GM12878 (cell line): Measurements from ENCODE around the gene ACACB. TPM values are rescaled to one million over a fixed set of nuclear protein-coding genes. Genes with fewer than 3 reads are reported as not detected.

Experiments
- ATAC-seq: fragments of 200-7000 bp; cut with Tn5 transposase; 3 replicates; pipeline ENCODE4 v1.9.1; 2020; ENCODE audit warnings: mild to moderate bottlenecking, moderate library complexity
- BruUV-seq: library from RNA; stranded (reverse); fragments of 400-500 nt; replicated peaks from 2 replicates; lab custom pipeline; 2021; lab: Mats Ljungman, UMichigan
- CTCF ChIA-PET: fragments of 300-600 bp; sonication (Branson Sonifier 250); formaldehyde crosslinking; extraction: SDS; loops from one replicate; lab custom pipeline; 2021; ENCODE audit warnings: inconsistent platforms; lab: Yijun Ruan, JAX
- POLR2A ChIA-PET: fragments of 350-600 bp; formaldehyde crosslinking; extraction: SDS; loops from one replicate; lab custom pipeline; 2021; ENCODE audit warnings: inconsistent platforms; lab: Charles Lee
- RAD21 ChIA-PET: fragments of 300-600 bp; sonication (Branson Sonifier 250); formaldehyde crosslinking; loops from one replicate; lab custom pipeline; 2023; ENCODE audit warnings: antibody characterized with exemption; ENCODE audit not compliant: unreplicated experiment; lab: Charles Lee
- SMC1A ChIA-PET: fragments of 300-600 bp; sonication (Branson Sonifier 250); formaldehyde crosslinking; loops from one replicate; lab custom pipeline; 2023; ENCODE audit not compliant: unreplicated experiment, uncharacterized antibody; lab: Charles Lee
- DNase-seq: peaks from one replicate; pipeline ENCODE4 v3.0.0-alpha.2; 2011; ENCODE audit warnings: low read depth, low spot score
- FAIRE-seq: peaks from 3 replicates; lab custom pipeline; 2011; peaks lifted over from hg19 to GRCh38; lab: Jason Lieb, UNC
- H2AFZ ChIP-seq: 2 replicates; pipeline ENCODE4 v1.6.0; 2011; ENCODE audit warnings: low read depth, low read length, control low read depth; ENCODE audit not compliant: control insufficient read depth
- H3K27ac ChIP-seq: 2 replicates; pipeline ENCODE4 v1.5.1; 2011; ENCODE audit warnings: control low read depth; ENCODE audit not compliant: control insufficient read depth, insufficient read depth
- H3K27me3 ChIP-seq, 2 experiments: replicated peaks in 1 of 2; 2 replicates each; pipeline versions ENCODE4 v1.6.0 to v1.6.1; 2011; ENCODE audit warnings: low read length in 1 of 2; ENCODE audit not compliant: control insufficient read depth in 2 of 2, insufficient read depth in 2 of 2
- H3K36me3 ChIP-seq, 2 experiments: 2 replicates each; pipeline ENCODE4 v1.5.1; 2011; ENCODE audit warnings: low read length in 1 of 2; ENCODE audit not compliant: control insufficient read depth in 2 of 2, insufficient read depth in 2 of 2
- H3K4me1 ChIP-seq: 2 replicates; pipeline ENCODE4 v1.6.1; 2011; ENCODE audit warnings: mild to moderate bottlenecking, low read length, moderate library complexity, mixed read lengths; ENCODE audit not compliant: control insufficient read depth, insufficient read depth
- H3K4me2 ChIP-seq: 2 replicates; pipeline ENCODE4 v1.6.0; 2011; ENCODE audit warnings: control low read depth; ENCODE audit not compliant: control insufficient read depth, insufficient read depth
- H3K4me3 ChIP-seq: fragments of 200-600 bp; sonication (generic); 2 replicates; pipeline ENCODE4 v1.5.1; 2016
- H3K79me2 ChIP-seq: 2 replicates; pipeline ENCODE4 v1.6.0; 2011; ENCODE audit warnings: low read length; ENCODE audit not compliant: control insufficient read depth, insufficient read depth
- H3K9ac ChIP-seq: 2 replicates; pipeline ENCODE4 v1.8.0; 2011; ENCODE audit warnings: low read length, control low read depth, mixed read lengths; ENCODE audit not compliant: control insufficient read depth, insufficient read depth
- H3K9me3 ChIP-seq: replicated peaks from 3 replicates; pipeline ENCODE4 v1.5.1; 2011; ENCODE audit warnings: mild to moderate bottlenecking, low read length; ENCODE audit not compliant: control insufficient read depth, insufficient read depth
- H4K20me1 ChIP-seq: 2 replicates; pipeline ENCODE4 v1.6.0; 2011; ENCODE audit not compliant: control insufficient read depth, insufficient read depth
- KAT2A ChIP-seq: conservative IDR thresholded peaks from 2 replicates; pipeline ENCODE4 v1.6.1; 2011; ENCODE audit warnings: low read depth, low read length; ENCODE audit not compliant: control insufficient read depth
- MEF2B ChIP-seq: fragments of 450-650 bp; IDR thresholded peaks from 2 replicates; pipeline ENCODE4 v1.6.1; 2018; ENCODE audit warnings: mild to moderate bottlenecking, moderate library complexity; ENCODE audit not compliant: partially characterized antibody, poor library complexity, severe bottlenecking
- MXI1 ChIP-seq: fragments of 150-350 bp; IDR thresholded peaks from 2 replicates; pipeline ENCODE4 v1.6.1; 2011; ENCODE audit warnings: low read depth, mild to moderate bottlenecking, inconsistent platforms, low read length, improper control_type of control experiment
- PAX5 ChIP-seq: IDR thresholded peaks from 2 replicates; pipeline ENCODE4 v1.6.1; 2011; ENCODE audit warnings: low read depth, low read length, borderline replicate concordance
- RUNX3 ChIP-seq: IDR thresholded peaks from 2 replicates; pipeline ENCODE4 v1.6.1; 2012; ENCODE audit warnings: low read length, inconsistent platforms
- SP1 ChIP-seq: IDR thresholded peaks from one replicate; pipeline ENCODE4 v1.6.1; 2011; ENCODE audit warnings: low read depth, low read length
- SRF ChIP-seq, 2 experiments: IDR thresholded peaks; 2 replicates each; pipeline ENCODE4 v1.6.1; 2011; ENCODE audit warnings: low read depth in 2 of 2, low read length in 2 of 2, mild to moderate bottlenecking in 1 of 2, moderate library complexity in 1 of 2
- SUPT20H ChIP-seq: IDR thresholded peaks from 2 replicates; pipeline ENCODE4 v1.6.1; 2011; ENCODE audit warnings: low read depth, mild to moderate bottlenecking, low read length, moderate library complexity, borderline replicate concordance; ENCODE audit not compliant: control insufficient read depth
- TAF1 ChIP-seq: IDR thresholded peaks from 2 replicates; pipeline ENCODE4 v1.6.1; 2011; ENCODE audit warnings: mild to moderate bottlenecking, low read depth, low read length, borderline replicate concordance
- ZNF384 ChIP-seq: IDR thresholded peaks from 2 replicates; pipeline ENCODE4 v1.6.1; 2012; ENCODE audit warnings: low read depth, mild to moderate bottlenecking, low read length, improper control_type of control experiment, borderline replicate concordance
- WGBS: methylation state at CpG from one replicate; pipeline ENCODE4 v1.1.6; 2016; ENCODE audit warnings: low lambda C conversion rate; ENCODE audit not compliant: insufficient replicate concordance, insufficient coverage; ENCODE audit errors: missing lambda C conversion rate; 5-methylcytosine and 5-hydroxymethylcytosine counted together
- in situ Hi-C: fragments of 300-500 bp; cut with MboI; formaldehyde crosslinking; loops from 9 replicates; pipeline ENCODE4 v1.14.3; 2018; ENCODE audit warnings: mixed read lengths
- intact Hi-C: fragments of 100-400 bp; cut with micrococcal nuclease; formaldehyde crosslinking; loops from one replicate; pipeline ENCODE4 v1.14.2; 2022; ENCODE audit not compliant: unreplicated experiment
- polyA plus RNA-seq, 11 experiments: library from polyadenylated mRNA; depleted of rRNA in 4 of 11; unstranded in 6 of 11; stranded (reverse) in 5 of 11; fragments of >200 nt; fragmentation: Nextera tagmentation in 4 of 11; fragmentation: Illumina TruSeq in 1 of 11; extraction: Ambion mirVana in 4 of 11; extraction: Trizol in 1 of 11; gene quantifications; 1 replicate in 1 of 11; 2 replicates in 10 of 11; pipeline versions ENCODE4 v1.2.1 to v1.2.3, GENCODE V29; 2011 to 2016; ENCODE audit warnings: inconsistent platforms in 2 of 11, missing spikeins in 2 of 11, low read depth in 1 of 11
- total RNA-seq, 4 experiments: library from RNA; depleted of rRNA in 3 of 4; stranded (reverse); fragments of >200 nt in 3 of 4; fragmentation: Illumina TruSeq in 1 of 4; extraction: Trizol in 1 of 4; gene quantifications; 2 replicates each; pipeline versions ENCODE4 v1.2.1 to v1.2.3, GENCODE V29; 2013 to 2021
- TF ChIP-seq, protein P1 (sequence below): fragments of 450-650 bp; IDR thresholded peaks from 2 replicates; pipeline ENCODE4 v1.6.1; 2017; ENCODE audit warnings: mild to moderate bottlenecking
- TF ChIP-seq, protein P2 (sequence below): IDR thresholded peaks from 2 replicates; pipeline ENCODE4 v1.6.1; 2012; ENCODE audit warnings: low read depth, low read length, improper control_type of control experiment
- TF ChIP-seq, protein P3 (sequence below): fragments of 450-650 bp; IDR thresholded peaks from 2 replicates; pipeline ENCODE4 v1.6.1; 2017; ENCODE audit warnings: borderline replicate concordance
- TF ChIP-seq, protein P4 (sequence below): fragments of 450-650 bp; IDR thresholded peaks from 2 replicates; pipeline ENCODE4 v1.6.1; 2016; ENCODE audit warnings: mild to moderate bottlenecking, moderate library complexity, borderline replicate concordance

The ACACB gene
- total and polyA plus RNA-seq, 10 of the 15 experiments (the other 5 are each of a cell fraction or from before 2014, with no cell fraction given), result 0.05 to 1.9 (median 0.38) TPM; not detected in 2

GRCh38 chr12:109232731-109233130 is 116.3 kb downstream of the ACACB start (continued):
- TF ChIP-seq, protein P1, sequence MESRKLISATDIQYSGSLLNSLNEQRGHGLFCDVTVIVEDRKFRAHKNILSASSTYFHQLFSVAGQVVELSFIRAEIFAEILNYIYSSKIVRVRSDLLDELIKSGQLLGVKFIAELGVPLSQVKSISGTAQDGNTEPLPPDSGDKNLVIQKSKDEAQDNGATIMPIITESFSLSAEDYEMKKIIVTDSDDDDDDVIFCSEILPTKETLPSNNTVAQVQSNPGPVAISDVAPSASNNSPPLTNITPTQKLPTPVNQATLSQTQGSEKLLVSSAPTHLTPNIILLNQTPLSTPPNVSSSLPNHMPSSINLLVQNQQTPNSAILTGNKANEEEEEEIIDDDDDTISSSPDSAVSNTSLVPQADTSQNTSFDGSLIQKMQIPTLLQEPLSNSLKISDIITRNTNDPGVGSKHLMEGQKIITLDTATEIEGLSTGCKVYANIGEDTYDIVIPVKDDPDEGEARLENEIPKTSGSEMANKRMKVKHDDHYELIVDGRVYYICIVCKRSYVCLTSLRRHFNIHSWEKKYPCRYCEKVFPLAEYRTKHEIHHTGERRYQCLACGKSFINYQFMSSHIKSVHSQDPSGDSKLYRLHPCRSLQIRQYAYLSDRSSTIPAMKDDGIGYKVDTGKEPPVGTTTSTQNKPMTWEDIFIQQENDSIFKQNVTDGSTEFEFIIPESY, result no peak
- TF ChIP-seq PAX5 (no peak), SP1 (no peak), TAF1 (no peak), SUPT20H (no peak), ZNF384 (no peak)
- TF ChIP-seq, protein P2, sequence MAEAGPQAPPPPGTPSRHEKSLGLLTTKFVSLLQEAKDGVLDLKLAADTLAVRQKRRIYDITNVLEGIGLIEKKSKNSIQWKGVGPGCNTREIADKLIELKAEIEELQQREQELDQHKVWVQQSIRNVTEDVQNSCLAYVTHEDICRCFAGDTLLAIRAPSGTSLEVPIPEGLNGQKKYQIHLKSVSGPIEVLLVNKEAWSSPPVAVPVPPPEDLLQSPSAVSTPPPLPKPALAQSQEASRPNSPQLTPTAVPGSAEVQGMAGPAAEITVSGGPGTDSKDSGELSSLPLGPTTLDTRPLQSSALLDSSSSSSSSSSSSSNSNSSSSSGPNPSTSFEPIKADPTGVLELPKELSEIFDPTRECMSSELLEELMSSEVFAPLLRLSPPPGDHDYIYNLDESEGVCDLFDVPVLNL, result no peak

DNA sequence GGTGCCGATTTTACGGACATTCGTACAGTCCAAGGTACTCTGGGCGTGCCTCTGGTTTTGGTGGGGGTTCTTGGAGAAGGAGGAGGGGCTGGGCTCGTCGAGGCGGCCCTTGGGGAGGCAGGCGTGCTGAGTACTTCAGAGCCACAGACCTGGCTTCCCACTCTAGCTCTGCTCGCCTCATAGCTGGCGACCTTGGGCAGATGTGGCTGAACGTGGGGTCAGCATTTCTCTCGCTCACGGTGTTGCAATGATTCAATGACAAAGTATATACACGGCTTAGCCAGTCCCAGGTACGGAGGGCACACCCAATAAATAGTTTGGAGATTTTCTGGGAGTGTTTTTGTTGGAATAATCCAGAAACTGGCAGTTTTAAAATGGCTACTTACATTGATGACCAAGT is 117.6 kb downstream of the ACACB start:
- ChIA-PET POLR2A (no interaction called here), CTCF (no interaction called here), RAD21 (no interaction called here), SMC1A (no interaction called here)
- no peak overlapping the region for H2AFZ ChIP-seq
- no peaks in the 10 kb centered on the region for H3K27me3 ChIP-seq
- no peak for ATAC-seq
- no TSS peak for BruUV-seq
- no peaks in the 10 kb centered on the region for H4K20me1 ChIP-seq
- in situ Hi-C loops (no loop called here), intact Hi-C loops (no loop called here)
- no peaks in the 10 kb centered on the region for H3K9me3 ChIP-seq
- FAIRE-seq, result no peak
- no peaks in the 10 kb centered on the region for H3K36me3 ChIP-seq
- H3K4me1 ChIP-seq, result no peaks in the 10 kb centered on the region
- no peaks in the 10 kb centered on the region for H3K79me2 ChIP-seq
- no peak overlapping the region for H3K4me3 ChIP-seq
- no peak for DNase-seq
- WGBS, result 31% methylated on average over 15 of the region's 15 CpGs
- H3K9ac ChIP-seq, result no peak overlapping the region
- H3K4me2 ChIP-seq, result no peak overlapping the region
- H3K27ac ChIP-seq, result no peak overlapping the region
- TF ChIP-seq, protein P3, sequence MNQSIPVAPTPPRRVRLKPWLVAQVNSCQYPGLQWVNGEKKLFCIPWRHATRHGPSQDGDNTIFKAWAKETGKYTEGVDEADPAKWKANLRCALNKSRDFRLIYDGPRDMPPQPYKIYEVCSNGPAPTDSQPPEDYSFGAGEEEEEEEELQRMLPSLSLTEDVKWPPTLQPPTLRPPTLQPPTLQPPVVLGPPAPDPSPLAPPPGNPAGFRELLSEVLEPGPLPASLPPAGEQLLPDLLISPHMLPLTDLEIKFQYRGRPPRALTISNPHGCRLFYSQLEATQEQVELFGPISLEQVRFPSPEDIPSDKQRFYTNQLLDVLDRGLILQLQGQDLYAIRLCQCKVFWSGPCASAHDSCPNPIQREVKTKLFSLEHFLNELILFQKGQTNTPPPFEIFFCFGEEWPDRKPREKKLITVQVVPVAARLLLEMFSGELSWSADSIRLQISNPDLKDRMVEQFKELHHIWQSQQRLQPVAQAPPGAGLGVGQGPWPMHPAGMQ, result no peak
- TF ChIP-seq, protein P4, sequence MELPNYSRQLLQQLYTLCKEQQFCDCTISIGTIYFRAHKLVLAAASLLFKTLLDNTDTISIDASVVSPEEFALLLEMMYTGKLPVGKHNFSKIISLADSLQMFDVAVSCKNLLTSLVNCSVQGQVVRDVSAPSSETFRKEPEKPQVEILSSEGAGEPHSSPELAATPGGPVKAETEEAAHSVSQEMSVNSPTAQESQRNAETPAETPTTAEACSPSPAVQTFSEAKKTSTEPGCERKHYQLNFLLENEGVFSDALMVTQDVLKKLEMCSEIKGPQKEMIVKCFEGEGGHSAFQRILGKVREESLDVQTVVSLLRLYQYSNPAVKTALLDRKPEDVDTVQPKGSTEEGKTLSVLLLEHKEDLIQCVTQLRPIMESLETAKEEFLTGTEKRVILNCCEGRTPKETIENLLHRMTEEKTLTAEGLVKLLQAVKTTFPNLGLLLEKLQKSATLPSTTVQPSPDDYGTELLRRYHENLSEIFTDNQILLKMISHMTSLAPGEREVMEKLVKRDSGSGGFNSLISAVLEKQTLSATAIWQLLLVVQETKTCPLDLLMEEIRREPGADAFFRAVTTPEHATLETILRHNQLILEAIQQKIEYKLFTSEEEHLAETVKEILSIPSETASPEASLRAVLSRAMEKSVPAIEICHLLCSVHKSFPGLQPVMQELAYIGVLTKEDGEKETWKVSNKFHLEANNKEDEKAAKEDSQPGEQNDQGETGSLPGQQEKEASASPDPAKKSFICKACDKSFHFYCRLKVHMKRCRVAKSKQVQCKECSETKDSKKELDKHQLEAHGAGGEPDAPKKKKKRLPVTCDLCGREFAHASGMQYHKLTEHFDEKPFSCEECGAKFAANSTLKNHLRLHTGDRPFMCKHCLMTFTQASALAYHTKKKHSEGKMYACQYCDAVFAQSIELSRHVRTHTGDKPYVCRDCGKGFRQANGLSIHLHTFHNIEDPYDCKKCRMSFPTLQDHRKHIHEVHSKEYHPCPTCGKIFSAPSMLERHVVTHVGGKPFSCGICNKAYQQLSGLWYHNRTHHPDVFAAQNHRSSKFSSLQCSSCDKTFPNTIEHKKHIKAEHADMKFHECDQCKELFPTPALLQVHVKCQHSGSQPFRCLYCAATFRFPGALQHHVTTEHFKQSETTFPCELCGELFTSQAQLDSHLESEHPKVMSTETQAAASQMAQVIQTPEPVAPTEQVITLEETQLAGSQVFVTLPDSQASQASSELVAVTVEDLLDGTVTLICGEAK, result no peak
- no peak for TF ChIP-seq SRF (IDR thresholded peaks at IDR 0.05; ENCODE audit: low read depth in 2 of 2, low read length in 2 of 2)
- no peak for TF ChIP-seq MEF2B
- TF ChIP-seq RUNX3, result no peak
- no peak for TF ChIP-seq SP1
- TF ChIP-seq KAT2A, result no peak
- no peak for TF ChIP-seq MXI1
